NCI-H748 (cell line): ENCODE data around the gene TRDN.
"Not testable (repeated sequence)": the region's sequence is repeated elsewhere in the genome, so short reads cannot be mapped to it uniquely, and the experiment has no call there.

ENCODE experiments used
- DNase-seq: peaks from one replicate; lab custom pipeline; 2025; ENCODE audit not compliant: unreplicated experiment; lab: John Stamatoyannopoulos, UW

TRDN gene

GRCh38 chr6:123565529-123565928 is 71.2 kb downstream of the TRDN start:
- DNase-seq = peak; percentile 25

GRCh38 chr6:123564361-123564760 is 72.4 kb downstream of the TRDN start:
- DNase-seq = peak; percentile 73

- no peak for DNase-seq
Observed at GRCh38 chr6:123562677-123563076, 74.1 kb downstream of the TRDN start.

GRCh38 chr6:123562264-123562663 is 74.5 kb downstream of the TRDN start:
- no peak for DNase-seq

GRCh38 chr6:123559816-123560215 is 76.9 kb downstream of the TRDN start:
- DNase-seq = not testable (repeated sequence)

GRCh38 chr6:123557474-123557873 is 79.3 kb downstream of the TRDN start:
- DNase-seq = not testable (repeated sequence)

- DNase-seq = no peak
Observed at GRCh38 chr6:123551939-123552707, 84.6 kb downstream of the TRDN start.

- no peak for DNase-seq
Observed at GRCh38 chr6:123550052-123550617, 86.6 kb downstream of the TRDN start.

- DNase-seq = no peak
Observed at GRCh38 chr6:123549476-123549875, 87.3 kb downstream of the TRDN start.

- DNase-seq = no peak
Observed at GRCh38 chr6:123547216-123547978, 89.4 kb downstream of the TRDN start.

- DNase-seq = no peak
Observed at GRCh38 chr6:123546537-123546936, 90.2 kb downstream of the TRDN start.

- DNase-seq = no peak
Observed at GRCh38 chr6:123541462-123541861, 95.3 kb downstream of the TRDN start.

- no peak for DNase-seq
Observed at GRCh38 chr6:123533862-123534648, 102.7 kb downstream of the TRDN start.

GRCh38 chr6:123529843-123530242 is 106.9 kb downstream of the TRDN start:
- DNase-seq = no peak

- no peak for DNase-seq
Observed at GRCh38 chr6:123529058-123529457, 107.7 kb downstream of the TRDN start.

GRCh38 chr6:123527406-123527805 is 109.3 kb downstream of the TRDN start:
- DNase-seq = no peak

GRCh38 chr6:123526128-123526527 is 110.6 kb downstream of the TRDN start:
- no peak for DNase-seq

- DNase-seq = no peak
Observed at GRCh38 chr6:123524781-123525180, 112.0 kb downstream of the TRDN start.

GRCh38 chr6:123520217-123520616 is 116.5 kb downstream of the TRDN start:
- no peak for DNase-seq

GRCh38 chr6:123519189-123519505 is 117.6 kb downstream of the TRDN start:
- no peak for DNase-seq

GRCh38 chr6:123518441-123519188 is 118.1 kb downstream of the TRDN start:
- DNase-seq = no peak
